Heart right ventricle (tissue), 16 donors: ENCODE results near the gene COL23A1. TPM values are rescaled to one million over a fixed set of nuclear protein-coding genes. Genes with fewer than 3 reads are reported as not detected.

ENCODE experiments used
- ATAC-seq, 8 donors: fragments of 200-7000 bp; cut with Tn5 transposase; one replicate each; pipeline ENCODE4 v1.9.1; 2020; ENCODE audit warnings: mild to moderate bottlenecking in 8 of 8, moderate library complexity in 8 of 8, moderate number of reproducible peaks in 1 of 8
- DNase-seq, 2 donors: peaks; one replicate each; pipeline ENCODE4 v3.0.0-alpha.2; 2020
- H3K27ac ChIP-seq, 10 donors: fragments of 200-600 bp; sonication (generic) in 2 of 10; one replicate each; pipeline versions ENCODE4 v1.5.0 to v1.8.0; 2020 to 2022; ENCODE audit warnings: mild to moderate bottlenecking in 3 of 10
- H3K27me3 ChIP-seq, 7 donors: fragments of 200-600 bp; one replicate each; pipeline ENCODE4 v1.8.0; 2021 to 2022; ENCODE audit warnings: mild to moderate bottlenecking in 2 of 7
- H3K36me3 ChIP-seq, 9 donors: fragments of 200-600 bp; sonication (generic) in 1 of 9; one replicate each; pipeline versions ENCODE4 v1.5.0 to v1.8.0; 2020 to 2022; ENCODE audit warnings: mild to moderate bottlenecking in 2 of 9
- H3K4me1 ChIP-seq, 9 donors: fragments of 200-600 bp; sonication (generic) in 1 of 9; one replicate each; pipeline versions ENCODE4 v1.5.0 to v1.8.0; 2020 to 2022; ENCODE audit warnings: mild to moderate bottlenecking in 4 of 9
- H3K4me3 ChIP-seq, 10 donors: fragments of 200-600 bp; sonication (generic) in 2 of 10; one replicate each; pipeline versions ENCODE4 v1.5.0 to v1.8.0; 2020 to 2022; ENCODE audit warnings: mild to moderate bottlenecking in 7 of 10, moderate library complexity in 2 of 10
- H3K9me3 ChIP-seq, 11 donors: fragments of 200-600 bp in 10 of 11; sonication (generic) in 2 of 11; one replicate each; pipeline versions ENCODE4 v1.5.0 to v1.8.0; 2013 to 2022; ENCODE audit warnings: mild to moderate bottlenecking in 2 of 11, control low read depth in 1 of 11, moderate library complexity in 1 of 11
- WGBS, 2 donors: extraction: QIAGEN DNeasy Blood & Tissue Kit; methylation state at CpG; one replicate each; pipeline ENCODE4 v1.1.7; 2013; ENCODE audit warnings: inconsistent platforms in 1 of 2; 5-methylcytosine and 5-hydroxymethylcytosine counted together
- intact Hi-C, 10 donors: fragments of 100-400 bp; cut with DNase I; formaldehyde crosslinking; loops; one replicate each; pipeline versions ENCODE4 v1.11.1 to v1.14.2; 2022
- polyA plus RNA-seq, 2 donors: library from polyadenylated mRNA; stranded (reverse); fragments of 200-250 nt; gene quantifications; one replicate each; pipeline ENCODE4 v1.2.3, GENCODE V29; 2013
- total RNA-seq, 10 donors: library from RNA; stranded (reverse); fragmentation: NEBNext Ultra II Directional in 3 of 10; extraction: Animal tissue kit (Norgen Biotek cat#: 25700) in 3 of 10; gene quantifications; one replicate each; pipeline versions ENCODE4 v1.2.1 to v1.2.4, GENCODE V29; 2021 to 2023
- TF ChIP-seq, protein P1 (sequence below), 9 donors: fragments of 200-600 bp; sonication (generic) in 2 of 9; IDR thresholded peaks; one replicate each; pipeline versions ENCODE4 v1.5.0 to v1.8.0; 2021 to 2022; ENCODE audit warnings: antibody characterized with exemption in 9 of 9, mild to moderate bottlenecking in 5 of 9, moderate library complexity in 1 of 9
- donor health status: Arrhythmogenic right ventricular cardiomyopathy.
- donor health status: ischemic (EF 13 %, LVEDD 7.1; RV severe dilation, severe dysfunction).
- donor health status: healthy with polysubstance abuse.
- donor health status: DM: no; HTN: yes; CAD: no.
- donor health status: DM: no; HTN: no; CAD: no.
- donor health status: ischemic (EF 25% LVEDD 6.9; RV normal size, moderate dysfunction).
- donor health status: ischemic (EF 25% LVEDD 5.7; RV mildly dilated, moderate dysfunction).
- donor health status: healthy.
- donor health status: DM: yes; HTN: yes; CAD: no.
- donor health status: Ischemic cardiomyopathy.
- donor health status: ischemic (EF 35%, LVEDD 5.7; RV mildly dilated, moderate dysfunction).
- donor health status: nonischemic (EF 11% LVEDD 7.7; RV severe dilation, severe dysfunction).
- donor health status: DM: yes; HTN: yes; CAD: no.
- donor health status: PGD.
- donor health status: ischemic (EF 29% LVEDD 5.4; RV normal size, mild dysfunction).
- donor health status: nonischemic (EF 23%, LVEDD 6.1; RV moderate dilation, normal function).

The COL23A1 gene
- total and polyA plus RNA-seq, 12 donors: 8.9 to 29.0 (median 16.2) TPM

DNA sequence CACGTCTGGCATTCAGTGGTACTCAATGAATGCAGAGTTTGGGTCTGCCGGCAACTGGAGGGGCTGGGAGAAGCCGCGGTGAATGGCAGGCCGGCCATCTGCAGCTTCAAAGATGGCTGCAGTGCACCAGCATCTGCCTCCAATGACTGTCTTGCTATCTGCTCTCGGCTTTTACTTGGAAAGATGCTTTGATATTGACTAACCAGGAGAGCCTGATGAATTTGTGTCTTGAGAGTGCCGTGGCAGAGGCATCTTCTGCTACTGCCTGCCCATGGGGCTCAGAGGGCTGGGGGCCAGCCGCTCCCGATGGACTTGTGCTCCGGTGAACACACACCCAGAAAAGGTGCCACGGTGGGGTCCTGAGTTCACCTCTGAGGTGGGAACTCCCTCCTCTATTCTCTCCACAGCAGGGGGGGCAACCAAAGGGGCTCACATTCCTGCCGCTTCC, 164.5 kb downstream of the COL23A1 start:
- Histone ChIP-seq H3K9me3 (no peaks in the 10 kb centered on the region), H3K4me1 (peaks cover 0 to 19% (median 13%) of the 10 kb centered on the region in 9 donors), H3K4me3 (no peak overlapping the region), H3K27me3 (peaks cover 0 to 4% (median 0%) of the 10 kb centered on the region in 7 donors), H3K36me3 (no peaks in the 10 kb centered on the region), H3K27ac (no peak overlapping the region)
- no peak for ATAC-seq
- intact Hi-C loops: loop anchor here in 1 of 10 donors (5.0 kb wide), 1 partner anchor 93 kb away; no protein-coding TSS in a partner anchor
- TF ChIP-seq, protein P1, sequence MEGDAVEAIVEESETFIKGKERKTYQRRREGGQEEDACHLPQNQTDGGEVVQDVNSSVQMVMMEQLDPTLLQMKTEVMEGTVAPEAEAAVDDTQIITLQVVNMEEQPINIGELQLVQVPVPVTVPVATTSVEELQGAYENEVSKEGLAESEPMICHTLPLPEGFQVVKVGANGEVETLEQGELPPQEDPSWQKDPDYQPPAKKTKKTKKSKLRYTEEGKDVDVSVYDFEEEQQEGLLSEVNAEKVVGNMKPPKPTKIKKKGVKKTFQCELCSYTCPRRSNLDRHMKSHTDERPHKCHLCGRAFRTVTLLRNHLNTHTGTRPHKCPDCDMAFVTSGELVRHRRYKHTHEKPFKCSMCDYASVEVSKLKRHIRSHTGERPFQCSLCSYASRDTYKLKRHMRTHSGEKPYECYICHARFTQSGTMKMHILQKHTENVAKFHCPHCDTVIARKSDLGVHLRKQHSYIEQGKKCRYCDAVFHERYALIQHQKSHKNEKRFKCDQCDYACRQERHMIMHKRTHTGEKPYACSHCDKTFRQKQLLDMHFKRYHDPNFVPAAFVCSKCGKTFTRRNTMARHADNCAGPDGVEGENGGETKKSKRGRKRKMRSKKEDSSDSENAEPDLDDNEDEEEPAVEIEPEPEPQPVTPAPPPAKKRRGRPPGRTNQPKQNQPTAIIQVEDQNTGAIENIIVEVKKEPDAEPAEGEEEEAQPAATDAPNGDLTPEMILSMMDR (IDR thresholded peaks at IDR 0.05): no peak
- WGBS, 2 donors: 93 to 94% methylated on average over 12 of the region's 12 CpGs
- DNase-seq: no peak

DNA sequence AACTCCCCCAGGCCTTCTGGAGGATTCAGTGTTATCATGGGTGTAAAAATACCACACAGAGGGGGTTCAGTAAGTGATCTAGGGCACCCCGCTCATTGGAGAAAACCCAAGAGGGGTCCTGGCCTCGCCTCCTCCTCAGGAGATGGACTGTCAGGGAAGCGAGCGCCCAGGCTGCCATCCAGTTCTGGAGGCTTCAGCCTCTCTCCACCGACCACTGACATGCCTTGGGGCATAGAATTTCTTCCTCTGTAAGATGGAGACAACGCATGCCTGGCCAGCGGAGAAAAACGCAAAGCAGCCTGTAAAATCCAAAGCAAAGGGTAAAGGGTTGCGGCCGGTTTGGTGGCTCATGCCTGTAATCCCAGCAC, 165.4 kb downstream of the COL23A1 start:
- ATAC-seq (no peak), DNase-seq (no peak)
- Histone ChIP-seq H3K27me3 (peaks cover 0 to 5% (median 0%) of the 10 kb centered on the region in 7 donors), H3K4me3 (no peak overlapping the region), H3K4me1 (peaks cover 0 to 19% (median 9%) of the 10 kb centered on the region in 9 donors), H3K9me3 (no peaks in the 10 kb centered on the region), H3K36me3 (no peaks in the 10 kb centered on the region), H3K27ac (no peak overlapping the region)
- intact Hi-C loops: loop anchor here in 1 of 10 donors (5.0 kb wide), 1 partner anchor 92 kb away; no protein-coding TSS in a partner anchor
- TF ChIP-seq, protein P1 (IDR thresholded peaks at IDR 0.05): no peak
- WGBS, 2 donors: 94% methylated on average over 10 of the region's 10 CpGs

DNA sequence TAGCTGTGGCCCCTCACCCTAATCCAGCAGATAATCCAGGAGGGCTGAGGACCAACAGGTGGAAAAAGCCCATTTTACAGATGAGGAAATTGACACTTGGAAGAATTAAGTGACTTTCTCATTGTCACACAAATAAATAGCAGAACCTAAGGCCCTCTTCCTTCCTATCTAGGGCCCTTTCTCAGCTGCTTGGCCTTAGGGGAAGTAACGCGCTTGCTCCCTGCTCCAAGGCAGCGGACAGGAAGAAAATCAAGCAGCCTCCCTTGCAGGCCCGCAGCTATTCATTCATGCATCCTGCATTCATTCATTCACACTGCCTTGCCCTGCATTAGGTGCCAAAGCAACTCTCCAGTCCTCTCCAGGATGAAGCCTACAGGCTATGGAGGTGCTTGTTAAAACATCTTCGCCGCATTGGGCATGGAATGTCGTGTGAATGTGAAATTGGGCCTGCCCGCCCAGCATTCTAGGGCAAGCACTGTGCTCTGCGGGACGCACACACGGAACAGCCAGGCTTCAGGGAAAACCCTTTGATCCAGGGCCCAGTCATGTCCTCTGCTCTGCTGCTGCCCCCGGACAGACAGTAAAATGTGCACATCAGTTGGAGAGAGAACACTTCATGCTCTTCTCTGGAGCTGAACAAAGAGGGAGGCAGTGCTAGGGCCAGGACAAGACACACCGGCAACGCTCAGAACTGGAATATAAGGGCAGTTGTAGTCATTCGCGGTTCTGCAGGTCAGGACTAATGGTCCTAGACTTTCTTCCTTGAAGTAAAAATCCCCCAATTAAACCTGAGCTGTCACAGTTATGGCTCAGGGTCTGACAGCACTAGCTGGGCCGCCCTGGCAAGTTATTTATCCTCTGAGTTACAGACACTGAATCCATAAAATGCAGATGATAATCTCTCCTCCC, 166.0 kb downstream of the COL23A1 start:
- peaks cover 0 to 14% (median 7%) of the 10 kb centered on the region in 9 donors for H3K4me1 ChIP-seq
- H3K9me3 ChIP-seq: no peaks in the 10 kb centered on the region
- DNase-seq: no peak
- ATAC-seq: no peak
- H3K4me3 ChIP-seq: no peak overlapping the region
- WGBS, 2 donors: 87 to 91% methylated on average over 17 of the region's 17 CpGs
- H3K27me3 ChIP-seq: peaks cover 0 to 5% (median 0%) of the 10 kb centered on the region in 7 donors
- H3K27ac ChIP-seq: no peak overlapping the region
- intact Hi-C loops: no loop called here
- TF ChIP-seq, protein P1 (IDR thresholded peaks at IDR 0.05): no peak
- H3K36me3 ChIP-seq: no peaks in the 10 kb centered on the region

DNA sequence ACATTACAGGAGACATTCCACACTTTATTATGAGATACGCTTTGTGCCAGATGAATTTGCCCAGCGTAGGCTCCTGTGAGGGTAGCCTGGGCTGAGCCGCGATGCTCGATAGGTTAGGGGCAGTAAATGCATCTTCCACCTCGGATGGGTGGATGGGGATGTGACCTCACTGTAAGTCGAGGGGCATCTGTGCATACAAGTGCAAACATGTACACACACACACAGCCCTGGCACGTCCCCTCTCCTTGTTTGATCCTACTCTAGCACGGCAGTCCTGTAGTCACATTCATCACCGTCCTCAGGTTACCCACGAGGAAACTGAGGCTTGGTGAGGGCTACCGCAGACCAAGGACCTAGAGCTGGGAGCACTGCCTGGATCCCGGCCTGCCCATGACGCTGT, 166.8 kb downstream of the COL23A1 start:
- H3K9me3 ChIP-seq: no peaks in the 10 kb centered on the region
- no peak overlapping the region for H3K4me3 ChIP-seq
- DNase-seq (no peak), ATAC-seq (peak in 1 of 8 donors; percentile 27)
- intact Hi-C loops: no loop called here
- TF ChIP-seq, protein P1 (IDR thresholded peaks at IDR 0.05): no peak
- no peak overlapping the region for H3K27ac ChIP-seq
- WGBS, 2 donors: 81 to 87% methylated on average over 14 of the region's 14 CpGs
- H3K4me1 ChIP-seq: peaks cover 0 to 7% (median 0%) of the 10 kb centered on the region in 9 donors
- peaks cover 0 to 5% (median 0%) of the 10 kb centered on the region in 7 donors for H3K27me3 ChIP-seq
- H3K36me3 ChIP-seq: no peaks in the 10 kb centered on the region
